ENCODE results near the gene ASTN2. TPM values are rescaled to one million over a fixed set of nuclear protein-coding genes. Genes with fewer than 3 reads are reported as not detected.

ASTN2 gene
- total RNA-seq, 4 donors from 2014 or later: 0.97 to 4.7 (median 3.0) TPM

DNA sequence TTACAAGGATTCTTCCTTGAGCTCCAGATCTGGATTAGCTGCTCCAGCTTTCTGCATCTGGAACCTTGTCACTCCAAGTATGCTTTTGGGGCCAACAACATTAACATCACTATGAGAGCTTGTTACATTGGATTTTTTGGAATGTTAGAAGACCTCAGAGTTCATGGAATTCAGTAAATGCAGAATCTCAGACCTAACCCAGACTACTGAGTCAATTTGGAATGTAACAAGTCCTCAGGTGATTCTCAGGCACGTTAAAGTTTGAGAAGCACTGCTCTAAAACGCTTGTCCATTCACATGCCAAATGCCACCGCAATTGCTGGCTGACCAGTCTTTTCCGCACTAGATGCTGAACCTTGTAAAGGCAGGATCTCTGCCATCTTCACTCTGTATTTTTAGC, 979.2 kb downstream of the ASTN2 start:
- intact Hi-C loops (cut with DNase I; ENCODE audit: low total_unique reads): no loop called here
- no peak for DNase-seq (ENCODE audit: low spot score in 2 of 2)
- WGBS, 2 donors: 43 to 49% methylated on average over 4 of the region's 4 CpGs
- no peak overlapping the region for H3K4me3 ChIP-seq (ENCODE audit: low read depth, poor library complexity, severe bottlenecking)
- TF ChIP-seq, protein P1, sequence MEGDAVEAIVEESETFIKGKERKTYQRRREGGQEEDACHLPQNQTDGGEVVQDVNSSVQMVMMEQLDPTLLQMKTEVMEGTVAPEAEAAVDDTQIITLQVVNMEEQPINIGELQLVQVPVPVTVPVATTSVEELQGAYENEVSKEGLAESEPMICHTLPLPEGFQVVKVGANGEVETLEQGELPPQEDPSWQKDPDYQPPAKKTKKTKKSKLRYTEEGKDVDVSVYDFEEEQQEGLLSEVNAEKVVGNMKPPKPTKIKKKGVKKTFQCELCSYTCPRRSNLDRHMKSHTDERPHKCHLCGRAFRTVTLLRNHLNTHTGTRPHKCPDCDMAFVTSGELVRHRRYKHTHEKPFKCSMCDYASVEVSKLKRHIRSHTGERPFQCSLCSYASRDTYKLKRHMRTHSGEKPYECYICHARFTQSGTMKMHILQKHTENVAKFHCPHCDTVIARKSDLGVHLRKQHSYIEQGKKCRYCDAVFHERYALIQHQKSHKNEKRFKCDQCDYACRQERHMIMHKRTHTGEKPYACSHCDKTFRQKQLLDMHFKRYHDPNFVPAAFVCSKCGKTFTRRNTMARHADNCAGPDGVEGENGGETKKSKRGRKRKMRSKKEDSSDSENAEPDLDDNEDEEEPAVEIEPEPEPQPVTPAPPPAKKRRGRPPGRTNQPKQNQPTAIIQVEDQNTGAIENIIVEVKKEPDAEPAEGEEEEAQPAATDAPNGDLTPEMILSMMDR (IDR thresholded peaks at IDR 0.05): no peak
- no peak for TF ChIP-seq POLR2A (IDR thresholded peaks at IDR 0.05)

DNA sequence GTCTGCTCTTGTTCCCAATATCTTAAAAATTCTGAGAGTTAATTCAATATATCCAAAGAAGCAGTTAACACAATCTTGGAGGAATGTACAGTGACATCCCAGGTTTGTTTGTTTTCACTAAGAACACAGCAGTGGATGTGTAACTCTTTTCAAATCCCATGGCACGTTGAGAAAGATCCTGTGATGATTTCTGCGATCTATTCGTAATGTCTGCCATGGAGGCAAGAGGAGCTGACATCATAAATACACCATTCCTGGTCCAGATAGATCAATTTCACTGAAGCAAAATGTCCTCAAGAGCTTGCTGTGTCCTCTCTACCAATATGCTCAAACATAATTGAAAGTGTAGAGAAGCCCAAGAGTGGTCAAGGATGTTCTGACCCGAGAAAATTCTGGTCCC, 980.5 kb downstream of the ASTN2 start:
- WGBS, 2 donors: 73 to 74% methylated on average over 4 of the region's 4 CpGs

DNA sequence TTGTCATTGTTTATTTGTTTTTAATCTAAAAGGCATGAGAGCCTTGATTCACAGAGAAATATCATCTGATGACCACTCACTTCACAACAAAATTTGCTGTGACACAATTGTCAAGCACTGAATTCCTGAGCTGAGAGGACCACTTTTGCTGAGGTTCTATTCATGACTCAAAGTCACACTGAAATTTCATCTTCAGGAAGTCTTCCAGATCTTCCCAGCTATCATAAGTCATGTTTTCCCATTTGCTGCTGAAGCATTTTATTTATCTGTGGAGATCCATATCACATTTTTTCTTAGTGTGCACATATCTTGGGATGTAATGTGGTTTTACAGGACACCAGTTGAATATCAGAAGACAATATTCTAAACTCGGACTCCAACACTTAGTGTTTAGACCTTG, 982.8 kb downstream of the ASTN2 start:
- intact Hi-C loops (cut with DNase I; ENCODE audit: low total_unique reads): no loop called here
- DNase-seq (ENCODE audit: low spot score in 2 of 2): no peak
- WGBS, 2 donors: 89 to 93% methylated on average over 1 of the region's 1 CpG
- H3K4me3 ChIP-seq (ENCODE audit: low read depth, poor library complexity, severe bottlenecking): no peak overlapping the region
- TF ChIP-seq, protein P1 (IDR thresholded peaks at IDR 0.05): no peak
- no peak for TF ChIP-seq POLR2A (IDR thresholded peaks at IDR 0.05)

More for the DNA sequence above, 980.5 kb downstream of the ASTN2 start:
- intact Hi-C loops (cut with DNase I; ENCODE audit: low total_unique reads): no loop called here
- TF ChIP-seq POLR2A (IDR thresholded peaks at IDR 0.05): no peak
- TF ChIP-seq, protein P1 (IDR thresholded peaks at IDR 0.05): no peak
- DNase-seq (ENCODE audit: low spot score in 2 of 2): no peak
- no peak overlapping the region for H3K4me3 ChIP-seq (ENCODE audit: low read depth, poor library complexity, severe bottlenecking)

DNA sequence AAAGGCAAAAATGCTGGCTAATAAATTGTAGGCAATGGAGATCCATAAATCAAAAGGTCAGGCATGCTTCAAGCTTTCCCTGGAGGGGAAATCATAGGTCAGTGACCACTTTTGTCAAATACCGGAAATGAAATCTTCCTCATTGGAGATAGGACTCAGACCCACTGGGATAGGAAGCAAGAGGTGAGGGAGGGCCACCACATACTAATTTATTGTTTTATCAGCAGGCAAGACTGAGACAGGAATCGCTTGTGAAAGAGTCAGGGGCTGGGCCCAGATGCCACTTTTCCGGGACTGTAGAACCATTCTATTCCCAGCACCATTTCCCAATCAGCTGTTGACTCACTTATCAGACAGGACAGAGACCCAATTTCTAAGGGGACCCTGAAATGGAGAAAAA, 984.0 kb downstream of the ASTN2 start:
- 79 to 85% methylated on average over 3 of the region's 3 CpGs for WGBS, 2 donors

DNA sequence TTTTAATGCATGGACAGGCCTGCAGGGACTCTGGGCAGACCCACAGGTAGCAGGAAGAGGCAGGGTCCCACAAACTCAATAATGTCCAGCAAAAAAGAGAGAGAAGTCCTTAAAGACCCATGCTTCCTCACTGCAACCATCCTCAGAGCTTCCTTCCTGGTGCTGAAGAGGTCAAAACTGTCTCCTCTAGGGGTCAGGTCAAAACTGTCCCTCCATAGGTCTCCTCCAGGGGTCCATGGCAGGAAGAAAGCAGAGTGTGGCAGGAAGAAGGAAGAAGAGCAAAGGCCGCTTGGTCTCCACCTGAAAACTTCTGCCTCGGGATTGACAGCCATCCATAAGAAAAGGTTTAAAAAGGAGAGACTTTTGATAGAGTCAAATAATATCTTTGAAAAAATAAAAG, 989.6 kb downstream of the ASTN2 start:
- no peak overlapping the region for H3K4me3 ChIP-seq (ENCODE audit: low read depth, poor library complexity, severe bottlenecking)
- intact Hi-C loops (cut with DNase I; ENCODE audit: low total_unique reads): no loop called here
- 95 to 98% methylated on average over 2 of the region's 2 CpGs for WGBS, 2 donors
- no peak for TF ChIP-seq POLR2A (IDR thresholded peaks at IDR 0.05)
- TF ChIP-seq, protein P1 (IDR thresholded peaks at IDR 0.05): no peak
- no peak for DNase-seq (ENCODE audit: low spot score in 2 of 2)

More for the DNA sequence above, 984.0 kb downstream of the ASTN2 start:
- no peak overlapping the region for H3K4me3 ChIP-seq (ENCODE audit: low read depth, poor library complexity, severe bottlenecking)
- TF ChIP-seq, protein P1 (IDR thresholded peaks at IDR 0.05): no peak
- no peak for TF ChIP-seq POLR2A (IDR thresholded peaks at IDR 0.05)
- intact Hi-C loops (cut with DNase I; ENCODE audit: low total_unique reads): no loop called here
- DNase-seq (ENCODE audit: low spot score in 2 of 2): no peak

DNA sequence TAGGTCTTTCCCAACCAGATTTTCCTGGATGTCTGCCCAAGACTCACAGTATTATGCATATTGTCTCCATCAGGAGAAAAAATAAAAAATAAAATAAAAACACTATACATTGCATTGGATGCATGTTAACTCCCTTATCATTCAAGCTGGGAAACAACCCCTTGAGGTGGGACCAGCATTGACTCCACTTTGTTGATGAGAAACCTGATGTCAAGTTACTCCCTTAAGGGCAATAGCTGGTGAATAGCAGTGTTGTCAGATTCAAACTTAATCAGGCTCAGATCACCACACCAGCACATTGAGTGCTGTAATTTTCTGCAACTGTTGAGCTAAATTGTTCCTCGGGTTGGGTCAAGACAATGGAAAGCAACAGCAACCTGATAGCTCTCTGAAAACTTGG, 991.7 kb downstream of the ASTN2 start:
- no peak for DNase-seq (ENCODE audit: low spot score in 2 of 2)
- TF ChIP-seq POLR2A (IDR thresholded peaks at IDR 0.05): no peak
- TF ChIP-seq, protein P1 (IDR thresholded peaks at IDR 0.05): no peak
- H3K4me3 ChIP-seq (ENCODE audit: low read depth, poor library complexity, severe bottlenecking): no peak overlapping the region
- intact Hi-C loops (cut with DNase I; ENCODE audit: low total_unique reads): no loop called here
- WGBS, 2 donors: 68 to 71% methylated on average over 1 of the region's 1 CpG

All from lower leg skin (tissue), 4 donors.